OCI-LY7 (cell line): ENCODE measurements around the gene DRAM1. TPM values are rescaled to one million over a fixed set of nuclear protein-coding genes. Genes with fewer than 3 reads are reported as not detected.

Experiments used
- BruUV-seq: library from RNA; stranded (reverse); fragments of 400-500 nt; replicated peaks from 2 replicates; lab custom pipeline; 2021; lab: Mats Ljungman, UMichigan
- CTCF ChIA-PET: fragments of 300-600 bp; sonication (Branson Sonifier 250); formaldehyde crosslinking; loops from one replicate; lab custom pipeline; 2022; ENCODE audit warnings: antibody characterized with exemption; ENCODE audit not compliant: unreplicated experiment; lab: Charles Lee
- POLR2A ChIA-PET: fragments of 300-600 bp; sonication (Branson Sonifier 250); formaldehyde crosslinking; loops from one replicate; lab custom pipeline; 2022; ENCODE audit warnings: antibody characterized with exemption; lab: Charles Lee
- DNase-seq: peaks from one replicate; pipeline ENCODE4 v3.0.0-alpha.2; 2015; ENCODE audit warnings: low spot score
- H2AFZ ChIP-seq: fragments of 200-600 bp; sonication (generic), shearing (Covaris generic); 2 replicates; pipeline ENCODE4 v1.6.1; 2014; ENCODE audit warnings: mild to moderate bottlenecking, antibody characterized with exemption, low read length, moderate library complexity
- H3K27ac ChIP-seq: fragments of 200-600 bp; sonication (generic); 2 replicates; pipeline ENCODE4 v1.5.1; 2014; ENCODE audit warnings: mixed run types, low read depth, mild to moderate bottlenecking, moderate library complexity, low read length, inconsistent platforms; ENCODE audit not compliant: poor library complexity, severe bottlenecking
- H3K36me3 ChIP-seq: fragments of 200-600 bp; sonication (generic); 2 replicates; pipeline ENCODE4 v1.6.1; 2014; ENCODE audit warnings: mild to moderate bottlenecking, antibody characterized with exemption, low read length, moderate library complexity, mixed read lengths; ENCODE audit not compliant: insufficient read depth
- H3K4me1 ChIP-seq: fragments of 200-600 bp; sonication (generic); 2 replicates; pipeline ENCODE4 v1.5.1; 2014; ENCODE audit warnings: mild to moderate bottlenecking, low read length; ENCODE audit not compliant: insufficient read depth, poor library complexity, severe bottlenecking
- H3K4me2 ChIP-seq: fragments of 200-600 bp; sonication (generic); 2 replicates; pipeline ENCODE4 v1.6.1; 2014; ENCODE audit warnings: mild to moderate bottlenecking, low read length
- H3K4me3 ChIP-seq: fragments of 200-600 bp; sonication (generic); 2 replicates; pipeline ENCODE4 v1.5.1; 2014; ENCODE audit warnings: mild to moderate bottlenecking, low read depth, low read length; ENCODE audit not compliant: poor library complexity, severe bottlenecking
- H3K79me2 ChIP-seq: fragments of 200-600 bp; sonication (generic); 2 replicates; pipeline ENCODE4 v1.6.1; 2016; ENCODE audit warnings: low read depth, mild to moderate bottlenecking, low read length, moderate library complexity, mixed read lengths; ENCODE audit not compliant: insufficient read depth
- H3K9me2 ChIP-seq: fragments of 200-600 bp; sonication (generic); 2 replicates; pipeline ENCODE4 v1.6.1; 2016; ENCODE audit warnings: mild to moderate bottlenecking, low read length, mixed read lengths; ENCODE audit not compliant: insufficient read depth
- H3K9me3 ChIP-seq: fragments of 200-600 bp; sonication (generic); 2 replicates; pipeline ENCODE4 v1.6.1; 2014; ENCODE audit warnings: mild to moderate bottlenecking, mixed run types, low read length, mixed read lengths
- H4K20me1 ChIP-seq: fragments of 200-600 bp; sonication (generic); 2 replicates; pipeline ENCODE4 v1.6.1; 2014; ENCODE audit warnings: mild to moderate bottlenecking, antibody characterized with exemption, low read length, moderate library complexity, mixed read lengths; ENCODE audit not compliant: insufficient read depth
- CTCF ChIP-seq: fragments of 200-600 bp; sonication (generic); conservative IDR thresholded peaks from 2 replicates; pipeline ENCODE4 v1.5.1; 2014; ENCODE audit warnings: mild to moderate bottlenecking, antibody characterized with exemption, low read length, moderate library complexity, mixed read lengths
- EZH2phosphoT487 ChIP-seq: fragments of 200-600 bp; sonication (generic); IDR thresholded peaks from 2 replicates; pipeline ENCODE4 v1.6.1; 2018; ENCODE audit warnings: low read depth, borderline replicate concordance, mild to moderate bottlenecking, mixed run types, antibody characterized with exemption, low read length, moderate library complexity, mixed read lengths
- intact Hi-C: fragments of 100-400 bp; cut with micrococcal nuclease; formaldehyde crosslinking; loops from one replicate; pipeline ENCODE4 v1.10.0; 2022; ENCODE audit not compliant: unreplicated experiment
- total RNA-seq, 2 experiments: library from RNA; depleted of rRNA in 1 of 2; stranded (reverse); fragments of >200 nt in 1 of 2; shearing (Covaris generic) in 1 of 2; gene quantifications; 2 replicates each; pipeline ENCODE4 v1.2.3, GENCODE V29; 2014 to 2022

DRAM1 gene
- total RNA-seq, 2 experiments from 2014 or later, result not detected

GRCh38 chr12:101927036-101927435 lies 49.7 kb downstream of the DRAM1 start:
- no peaks in the 10 kb centered on the region for H3K9me2 ChIP-seq
- CTCF ChIA-PET, result no interaction called here
- intact Hi-C loops, result no loop called here
- TF ChIP-seq CTCF (no peak), EZH2phosphoT487 (no peak)
- H2AFZ ChIP-seq, result no peak overlapping the region
- H3K36me3 ChIP-seq, result no peaks in the 10 kb centered on the region
- H3K27ac ChIP-seq, result no peak overlapping the region
- POLR2A ChIA-PET, result no interaction called here
- H3K79me2 ChIP-seq, result no peaks in the 10 kb centered on the region
- H3K4me1 ChIP-seq, result peaks cover 28% of the 10 kb centered on the region
- BruUV-seq, result no TSS peak
- no peak overlapping the region for H3K4me3 ChIP-seq
- DNase-seq, result no peak
- H4K20me1 ChIP-seq, result no peaks in the 10 kb centered on the region
- no peak overlapping the region for H3K4me2 ChIP-seq
- H3K9me3 ChIP-seq, result peaks cover 8% of the 10 kb centered on the region; the same call in 1 of the 2 replicates

GRCh38 chr12:101927999-101928398 lies 50.6 kb downstream of the DRAM1 start:
- Histone ChIP-seq H2AFZ (no peak overlapping the region), H3K4me3 (no peak overlapping the region), H4K20me1 (no peaks in the 10 kb centered on the region), H3K9me3 (peaks cover 8% of the 10 kb centered on the region; the same call in 1 of the 2 replicates), H3K79me2 (no peaks in the 10 kb centered on the region), H3K9me2 (no peaks in the 10 kb centered on the region), H3K4me2 (no peak overlapping the region), H3K27ac (no peak overlapping the region), H3K4me1 (peaks cover 38% of the 10 kb centered on the region), H3K36me3 (no peaks in the 10 kb centered on the region)
- intact Hi-C loops, result no loop called here
- ChIA-PET POLR2A (interaction anchor here (1.1 kb wide), 1 partner anchor 17 kb away, joined by 4 read pairs; no protein-coding TSS in a partner anchor), CTCF (no interaction called here)
- no peak for DNase-seq
- no TSS peak for BruUV-seq
- no peak for TF ChIP-seq CTCF
- TF ChIP-seq EZH2phosphoT487, result no peak

- H3K4me2 ChIP-seq, result no peak overlapping the region
- BruUV-seq, result no TSS peak
- POLR2A ChIA-PET, result interaction anchor here (1.1 kb wide), 1 partner anchor 17 kb away, joined by 4 read pairs; no protein-coding TSS in a partner anchor
Observed at GRCh38 chr12:101928556-101928955, 51.2 kb downstream of the DRAM1 start.

More at GRCh38 chr12:101928556-101928955, 51.2 kb downstream of the DRAM1 start:
- CTCF ChIA-PET, result no interaction called here
- H3K9me2 ChIP-seq, result no peaks in the 10 kb centered on the region
- H3K27ac ChIP-seq, result no peak overlapping the region
- no peak overlapping the region for H2AFZ ChIP-seq
- peaks cover 43% of the 10 kb centered on the region for H3K4me1 ChIP-seq
- H3K9me3 ChIP-seq, result peaks cover 8% of the 10 kb centered on the region; the same call in 1 of the 2 replicates
- H3K4me3 ChIP-seq, result no peak overlapping the region
- no peak for DNase-seq
- intact Hi-C loops, result no loop called here
- no peaks in the 10 kb centered on the region for H4K20me1 ChIP-seq
- no peaks in the 10 kb centered on the region for H3K79me2 ChIP-seq
- TF ChIP-seq EZH2phosphoT487, result no peak
- no peaks in the 10 kb centered on the region for H3K36me3 ChIP-seq
